ENCODE results near the gene PIK3IP1.

Gene PIK3IP1

GRCh38 chr22:31332010-31332409 is 39.7 kb upstream of the PIK3IP1 start:
- Histone ChIP-seq H3K4me2 (ENCODE audit: low read depth, low read length, poor library complexity, severe bottlenecking) (no peak overlapping the region), H3K4me3 (ENCODE audit: low read length, poor library complexity, severe bottlenecking) (no peak overlapping the region), H3K4me1 (ENCODE audit: insufficient read depth, low read length, poor library complexity, severe bottlenecking) (no peaks in the 10 kb centered on the region), H3K79me2 (ENCODE audit: insufficient read depth, low read length) (peaks cover 26% of the 10 kb centered on the region; the same call in 1 of the 2 replicates), H3K9ac (ENCODE audit: low read depth, low read length, poor library complexity, severe bottlenecking) (no peak overlapping the region), H3K27me3 (ENCODE audit: insufficient read depth, low read length, poor library complexity, severe bottlenecking) (no peaks in the 10 kb centered on the region), H4K20me1 (ENCODE audit: insufficient read depth, low read length, poor library complexity, severe bottlenecking) (peaks cover 9% of the 10 kb centered on the region), H2AFZ (ENCODE audit: low read length) (no peak overlapping the region), H3K36me3 (ENCODE audit: insufficient read depth, low read length) (peaks cover 92% of the 10 kb centered on the region; the same call in 1 of the 2 replicates), H3K9me3 (ENCODE audit: insufficient read depth, low read depth, low read length) (no peaks in the 10 kb centered on the region), H3K9me2 (replicated peaks; ENCODE audit: low read depth, low read length) (no peaks in the 10 kb centered on the region), H3F3A (ENCODE audit: low read depth) (no peaks in the 10 kb centered on the region)
- TF ChIP-seq EZH2phosphoT487 (IDR thresholded peaks at IDR 0.05; ENCODE audit: borderline replicate concordance), result no peak
- no peak for TF ChIP-seq CTCF (conservative IDR thresholded peaks at IDR 0.05; ENCODE audit: low read length)

- Histone ChIP-seq H3K79me2 (ENCODE audit: insufficient read depth, low read length) (peaks cover 7% of the 10 kb centered on the region; the same call in 1 of the 2 replicates), H2AFZ (ENCODE audit: low read length) (no peak overlapping the region), H3K4me2 (ENCODE audit: low read depth, low read length, poor library complexity, severe bottlenecking) (no peak overlapping the region), H3K4me3 (ENCODE audit: low read length, poor library complexity, severe bottlenecking) (no peak overlapping the region), H3F3A (ENCODE audit: low read depth) (no peaks in the 10 kb centered on the region), H3K36me3 (ENCODE audit: insufficient read depth, low read length) (peaks cover 99% of the 10 kb centered on the region; the same call in 1 of the 2 replicates), H3K9ac (ENCODE audit: low read depth, low read length, poor library complexity, severe bottlenecking) (no peak overlapping the region), H3K9me3 (ENCODE audit: insufficient read depth, low read depth, low read length) (no peaks in the 10 kb centered on the region), H3K4me1 (ENCODE audit: insufficient read depth, low read length, poor library complexity, severe bottlenecking) (no peaks in the 10 kb centered on the region), H4K20me1 (ENCODE audit: insufficient read depth, low read length, poor library complexity, severe bottlenecking) (peaks cover 7% of the 10 kb centered on the region), H3K27me3 (ENCODE audit: insufficient read depth, low read length, poor library complexity, severe bottlenecking) (no peaks in the 10 kb centered on the region), H3K9me2 (replicated peaks; ENCODE audit: low read depth, low read length) (no peaks in the 10 kb centered on the region)
- no peak for TF ChIP-seq CTCF (conservative IDR thresholded peaks at IDR 0.05; ENCODE audit: low read length)
- no peak for TF ChIP-seq EZH2phosphoT487 (IDR thresholded peaks at IDR 0.05; ENCODE audit: borderline replicate concordance)
These were observed 37.3 kb upstream of the PIK3IP1 start for GRCh38 chr22:31329453-31330215.

- Histone ChIP-seq H3K79me2 (ENCODE audit: insufficient read depth, low read length) (peaks cover 7% of the 10 kb centered on the region; the same call in 1 of the 2 replicates), H2AFZ (ENCODE audit: low read length) (no peak overlapping the region), H3K9me3 (ENCODE audit: insufficient read depth, low read depth, low read length) (no peaks in the 10 kb centered on the region), H4K20me1 (ENCODE audit: insufficient read depth, low read length, poor library complexity, severe bottlenecking) (peaks cover 7% of the 10 kb centered on the region), H3K4me2 (ENCODE audit: low read depth, low read length, poor library complexity, severe bottlenecking) (no peak overlapping the region), H3K36me3 (ENCODE audit: insufficient read depth, low read length) (peaks cover 98% of the 10 kb centered on the region; the same call in 1 of the 2 replicates), H3K9me2 (replicated peaks; ENCODE audit: low read depth, low read length) (no peaks in the 10 kb centered on the region), H3K27me3 (ENCODE audit: insufficient read depth, low read length, poor library complexity, severe bottlenecking) (no peaks in the 10 kb centered on the region), H3K9ac (ENCODE audit: low read depth, low read length, poor library complexity, severe bottlenecking) (no peak overlapping the region), H3K4me1 (ENCODE audit: insufficient read depth, low read length, poor library complexity, severe bottlenecking) (no peaks in the 10 kb centered on the region), H3K4me3 (ENCODE audit: low read length, poor library complexity, severe bottlenecking) (no peak overlapping the region), H3F3A (ENCODE audit: low read depth) (no peaks in the 10 kb centered on the region)
- no peak for TF ChIP-seq EZH2phosphoT487 (IDR thresholded peaks at IDR 0.05; ENCODE audit: borderline replicate concordance)
- no peak for TF ChIP-seq CTCF (conservative IDR thresholded peaks at IDR 0.05; ENCODE audit: low read length)
These were observed 36.7 kb upstream of the PIK3IP1 start for GRCh38 chr22:31329029-31329428.
